AG04449 (cell line): Measurements from ENCODE around the gene PRKCH.

Experiments
- CTCF ChIA-PET: fragments of 350-600 bp; formaldehyde crosslinking; extraction: SDS; loops from one replicate; lab custom pipeline; 2021; ENCODE audit warnings: antibody characterized with exemption; lab: Yijun Ruan, JAX
- POLR2A ChIA-PET: fragments of 400-600, 350-600 bp; formaldehyde crosslinking; extraction: SDS; loops from one replicate; lab custom pipeline; 2020; ENCODE audit warnings: antibody characterized with exemption, inconsistent platforms; lab: Yijun Ruan, JAX
- DNase-seq: peaks from one replicate; pipeline ENCODE4 v3.0.0-alpha.2; 2010; ENCODE audit warnings: low read depth, low spot score
- H3K4me3 ChIP-seq: 2 replicates; pipeline ENCODE4 v1.5.1; 2011; ENCODE audit warnings: low read depth, mild to moderate bottlenecking, control low read depth, low read length
- CTCF ChIP-seq: IDR thresholded peaks from one replicate; pipeline ENCODE4 v1.5.1; 2011; ENCODE audit warnings: mild to moderate bottlenecking, moderate library complexity, low read length, control low read depth, inconsistent platforms; ENCODE audit not compliant: insufficient read depth; ENCODE audit errors: missing control alignments

PRKCH gene

GRCh38 chr14:61342932-61343331 is 21.6 kb downstream of the PRKCH start:
- no peak for DNase-seq
- no peak for TF ChIP-seq CTCF
- POLR2A ChIA-PET: no interaction called here
- no peak overlapping the region for H3K4me3 ChIP-seq
- CTCF ChIA-PET: no interaction called here

GRCh38 chr14:61343471-61343870 is 22.1 kb downstream of the PRKCH start:
- POLR2A ChIA-PET: no interaction called here
- CTCF ChIA-PET: no interaction called here
- no peak overlapping the region for H3K4me3 ChIP-seq
- TF ChIP-seq CTCF: no peak
- no peak for DNase-seq

- TF ChIP-seq CTCF: no peak
- POLR2A ChIA-PET: no interaction called here
- no peak overlapping the region for H3K4me3 ChIP-seq
- DNase-seq: no peak
- CTCF ChIA-PET: no interaction called here
These were observed 22.6 kb downstream of the PRKCH start for GRCh38 chr14:61343991-61344405.

GRCh38 chr14:61344437-61345150 is 23.2 kb downstream of the PRKCH start:
- ChIA-PET CTCF (no interaction called here), POLR2A (no interaction called here)
- H3K4me3 ChIP-seq: no peak overlapping the region
- no peak for TF ChIP-seq CTCF
- no peak for DNase-seq

DNA sequence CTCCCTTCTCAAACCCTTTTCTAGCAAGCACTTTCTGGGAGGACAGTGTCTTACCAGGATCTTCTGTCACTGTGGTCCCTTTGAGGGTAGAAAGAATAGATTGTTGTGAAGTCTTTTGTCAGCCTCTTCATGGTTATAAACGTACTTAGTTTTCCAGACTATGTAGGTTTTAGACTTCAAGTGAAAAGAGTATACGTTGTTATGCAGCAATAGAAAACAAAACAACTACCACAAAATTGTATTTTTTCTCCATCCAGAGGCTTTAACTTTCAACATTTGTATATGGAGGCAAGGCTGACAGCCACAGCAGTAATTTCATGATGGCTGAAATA is 23.7 kb downstream of the PRKCH start:
- CTCF ChIA-PET: no interaction called here

GRCh38 chr14:61346221-61346620 is 24.8 kb downstream of the PRKCH start:
- DNase-seq: no peak
- CTCF ChIA-PET: no interaction called here
- TF ChIP-seq CTCF: no peak
- POLR2A ChIA-PET: no interaction called here
- H3K4me3 ChIP-seq: no peak overlapping the region

More for the DNA sequence above, 23.7 kb downstream of the PRKCH start:
- H3K4me3 ChIP-seq: no peak overlapping the region
- no peak for DNase-seq
- no peak for TF ChIP-seq CTCF
- POLR2A ChIA-PET: no interaction called here
